Transverse colon (tissue), 3 donors: ENCODE measurements around the gene LRRC9.
"Not testable (repeated sequence)": the region's sequence is repeated elsewhere in the genome, so short reads cannot be mapped to it uniquely, and the experiment has no call there.

Experiments used
- CTCF ChIP-seq, 5 experiments: fragments of 200-600 bp in 3 of 5; fragments of 450-650 bp in 2 of 5; sonication (generic) in 3 of 5; IDR thresholded peaks; 1 replicate in 2 of 5; 2 replicates in 3 of 5; pipeline ENCODE4 v1.5.1; 2016 to 2017; ENCODE audit warnings: antibody characterized with exemption in 5 of 5, inconsistent platforms in 3 of 5, mild to moderate bottlenecking in 2 of 5, moderate library complexity in 1 of 5
- EP300 ChIP-seq: sonication (generic); formaldehyde crosslinking; IDR thresholded peaks from one replicate; pipeline ENCODE4 v1.6.1; 2017; ENCODE audit warnings: antibody characterized with exemption, low read depth
- POLR2A ChIP-seq: fragments of 450-650 bp; IDR thresholded peaks from one replicate; pipeline ENCODE4 v1.6.1; 2016; ENCODE audit warnings: antibody characterized with exemption, mild to moderate bottlenecking, moderate library complexity

- TF ChIP-seq CTCF (IDR thresholded peaks at IDR 0.05); POLR2A; EP300: not testable (repeated sequence)
These were observed 37.9 kb downstream of the LRRC9 start for GRCh38 chr14:59957890-59958289.
